B cell (primary cell): ENCODE results near the gene OGDH. TPM values are rescaled to one million over a fixed set of nuclear protein-coding genes. Genes with fewer than 3 reads are reported as not detected.

Experiments
- ATAC-seq: fragments of 200-7000 bp; cut with Tn5 transposase; one replicate; pipeline ENCODE4 v1.10.0; 2021; ENCODE audit warnings: low read depth, mild to moderate bottlenecking, moderate number of reproducible peaks, moderate library complexity
- CTCF ChIA-PET: fragments of 350-600 bp; sonication (Branson Sonifier 250); formaldehyde crosslinking; loops from one replicate; lab custom pipeline; 2021; ENCODE audit warnings: antibody characterized with exemption, inconsistent platforms; lab: Charles Lee
- POLR2A ChIA-PET: fragments of 350-600 bp; sonication (Branson Sonifier 250); formaldehyde crosslinking; loops from one replicate; lab custom pipeline; 2021; ENCODE audit warnings: antibody characterized with exemption; lab: Charles Lee
- DNase-seq: peaks from one replicate; pipeline ENCODE4 v3.0.0; 2013
- H2AFZ ChIP-seq: 2 replicates; pipeline ENCODE4 v1.6.1; 2012; ENCODE audit warnings: mild to moderate bottlenecking, low read depth, low read length; ENCODE audit not compliant: insufficient read depth, poor library complexity, severe bottlenecking
- H3K27ac ChIP-seq, 2 donors: 1 replicate in 1 of 2; 2 replicates in 1 of 2; pipeline ENCODE4 v1.5.1; 2012 to 2013; ENCODE audit warnings: low read length in 2 of 2, mild to moderate bottlenecking in 2 of 2, moderate library complexity in 1 of 2
- H3K27me3 ChIP-seq, 4 experiments: fragments of 200-600 bp in 1 of 4; sonication (generic) in 1 of 4; replicated peaks in 1 of 4; 1 replicate in 2 of 4; 2 replicates in 2 of 4; pipeline versions ENCODE4 v1.6.1 to v1.7.0; 2013 to 2016; ENCODE audit warnings: low read length in 3 of 4, mild to moderate bottlenecking in 2 of 4, mixed read lengths in 1 of 4, moderate library complexity in 1 of 4; ENCODE audit not compliant: insufficient read depth in 4 of 4, control insufficient read depth in 3 of 4; ENCODE audit errors: control extremely low read depth in 1 of 4
- H3K36me3 ChIP-seq, 2 experiments: replicated peaks in 1 of 2; 1 replicate in 1 of 2; 2 replicates in 1 of 2; pipeline versions ENCODE4 v1.6.1 to v1.7.1; 2013; ENCODE audit warnings: low read length in 1 of 2; ENCODE audit not compliant: insufficient read depth in 2 of 2, control insufficient read depth in 1 of 2; ENCODE audit errors: control extremely low read depth in 1 of 2, extremely low read depth in 1 of 2
- H3K4me1 ChIP-seq, 2 donors: fragments of 200-600 bp in 1 of 2; sonication (generic) in 1 of 2; 1 replicate in 1 of 2; 2 replicates in 1 of 2; pipeline versions ENCODE4 v1.5.1 to v1.6.1; 2013 to 2017; ENCODE audit warnings: low read length in 2 of 2; ENCODE audit not compliant: control insufficient read depth in 2 of 2, insufficient read depth in 2 of 2
- H3K4me2 ChIP-seq: replicated peaks from 2 replicates; pipeline ENCODE3; 2012; ENCODE audit warnings: mild to moderate bottlenecking, low read depth, low read length; ENCODE audit not compliant: poor library complexity, severe bottlenecking
- H3K4me3 ChIP-seq, 5 experiments: fragments of 200-600 bp in 1 of 5; sonication (generic) in 1 of 5; 1 replicate in 3 of 5; 2 replicates in 2 of 5; pipeline versions ENCODE4 v1.5.1 to v1.7.0; 2011 to 2016; ENCODE audit warnings: low read length in 4 of 5, mild to moderate bottlenecking in 4 of 5, low read depth in 2 of 5, control low read depth in 1 of 5, moderate library complexity in 1 of 5; ENCODE audit not compliant: insufficient read depth in 1 of 5; ENCODE audit errors: control extremely low read depth in 1 of 5, extremely low read depth in 1 of 5
- H3K79me2 ChIP-seq: fragments of 200-600 bp; sonication (generic); one replicate; pipeline ENCODE4 v1.6.0; 2016; ENCODE audit warnings: low read length; ENCODE audit not compliant: control insufficient read depth, insufficient read depth
- H3K9ac ChIP-seq: fragments of 200-600 bp; sonication (generic); 2 replicates; pipeline ENCODE4 v1.6.1; 2017; ENCODE audit warnings: mild to moderate bottlenecking, low read length, moderate library complexity
- H3K9me3 ChIP-seq, 3 donors: one replicate each; pipeline versions ENCODE4 v1.6.1 to v1.7.1; 2013; ENCODE audit warnings: low read length in 2 of 3; ENCODE audit not compliant: control insufficient read depth in 2 of 3, insufficient read depth in 1 of 3; ENCODE audit errors: control extremely low read depth in 1 of 3
- H4K20me1 ChIP-seq: 2 replicates; pipeline ENCODE4 v1.6.0; 2012; ENCODE audit warnings: mild to moderate bottlenecking, low read length; ENCODE audit not compliant: insufficient read depth, control insufficient read depth, poor library complexity, severe bottlenecking
- H3K27ac Mint-ChIP-seq: one replicate; pipeline ENCODE4 v1.8.0; 2021; ENCODE audit warnings: mixed read lengths
- H3K27me3 Mint-ChIP-seq: one replicate; pipeline ENCODE4 v1.8.0; 2021; ENCODE audit warnings: mixed read lengths
- H3K4me1 Mint-ChIP-seq: one replicate; pipeline ENCODE4 v1.8.0; 2021; ENCODE audit warnings: mixed read lengths
- H3K4me3 Mint-ChIP-seq: one replicate; pipeline ENCODE4 v1.8.0; 2021; ENCODE audit warnings: mixed read lengths
- H3K9me3 Mint-ChIP-seq: one replicate; pipeline ENCODE4 v1.8.0; 2022; ENCODE audit warnings: mixed read lengths; ENCODE audit not compliant: insufficient read depth
- EZH2 ChIP-seq: IDR thresholded peaks from 2 replicates; pipeline ENCODE4 v1.6.1; 2012; ENCODE audit warnings: borderline replicate concordance, low read depth, mild to moderate bottlenecking, moderate library complexity, low read length; ENCODE audit not compliant: insufficient read depth, poor library complexity, severe bottlenecking
- WGBS: methylation state at CpG from one replicate; pipeline ENCODE4 v1.1.5; 2013; ENCODE audit warnings: missing lambda C conversion rate; ENCODE audit not compliant: insufficient coverage; 5-methylcytosine and 5-hydroxymethylcytosine counted together
- intact Hi-C: fragments of 100-400 bp; cut with micrococcal nuclease; formaldehyde crosslinking; loops from one replicate; pipeline ENCODE4 v1.10.0; 2022
- polyA plus RNA-seq: library from polyadenylated mRNA; depleted of rRNA; stranded (reverse); fragments of >200 nt; gene quantifications from 2 replicates; pipeline ENCODE4 v1.2.3, GENCODE V29; 2012
- total RNA-seq, 2 donors: library from RNA; stranded (reverse); fragments of 120-200 nt in 1 of 2; gene quantifications; 1 replicate in 1 of 2; 2 replicates in 1 of 2; pipeline versions ENCODE4 v1.2.3 to v1.2.4, GENCODE V29; 2013 to 2022
- TF ChIP-seq, protein P1 (sequence below): fragments of 200-600 bp; IDR thresholded peaks from one replicate; pipeline ENCODE4 v1.8.0; 2022; ENCODE audit warnings: antibody characterized with exemption, mild to moderate bottlenecking

The OGDH gene
- total and polyA plus RNA-seq, 2 donors (not counting 1 experiment from before 2014, with no cell fraction given): 42.6 to 80.2 TPM

DNA sequence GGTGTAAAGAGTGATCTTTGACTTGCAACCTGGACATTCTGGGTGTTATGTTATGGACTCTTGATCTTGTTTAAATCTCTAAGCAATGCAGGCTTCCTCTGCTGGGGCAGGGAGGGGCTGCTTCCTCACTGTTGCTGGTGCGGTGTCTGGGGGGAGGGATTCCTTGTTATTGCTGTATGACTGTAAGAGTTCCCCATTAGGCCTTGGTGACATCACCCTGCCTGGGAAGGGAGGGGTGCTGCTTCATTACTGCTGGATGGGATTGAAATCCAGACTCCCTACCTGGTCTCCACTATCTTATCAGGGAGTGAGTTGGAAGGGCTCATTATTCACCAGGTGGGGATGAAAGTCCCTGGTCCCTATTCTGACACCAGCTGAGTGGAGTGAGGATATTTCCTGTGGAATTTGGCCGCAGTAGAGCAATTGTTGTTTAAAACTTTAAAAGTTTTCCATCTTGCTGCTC is 8.8 kb downstream of the OGDH start:
- H3K27me3 Mint-ChIP-seq: no peaks in the 10 kb centered on the region
- ChIA-PET CTCF (no interaction called here), POLR2A (no interaction called here)
- Histone ChIP-seq H3K79me2 (peaks cover 95% of the 10 kb centered on the region), H3K27ac (peak overlapping the region; percentile 45 to 74), H3K4me2 (peak overlapping the region; percentile 51), H3K4me1 (peaks cover 26 to 31% of the 10 kb centered on the region in 2 donors), H3K9me3 (no peaks in the 10 kb centered on the region), H3K36me3 (no peaks in the 10 kb centered on the region), H4K20me1 (peaks cover 40% of the 10 kb centered on the region), H3K9ac (peak overlapping the region; percentile 43), H2AFZ (no peak overlapping the region), H3K27me3 (no peaks in the 10 kb centered on the region), H3K4me3 (no peak overlapping the region)
- peak overlapping the region; percentile 76 for H3K4me3 Mint-ChIP-seq
- no peaks in the 10 kb centered on the region for H3K9me3 Mint-ChIP-seq
- ATAC-seq (peak; percentile 66), DNase-seq (peak; percentile 58)
- WGBS: 56% methylated on average over 2 of the region's 2 CpGs
- peak overlapping the region; percentile 83 for H3K27ac Mint-ChIP-seq
- TF ChIP-seq EZH2: no peak
- H3K4me1 Mint-ChIP-seq: peaks cover 52% of the 10 kb centered on the region
- intact Hi-C loops: no loop called here

DNA sequence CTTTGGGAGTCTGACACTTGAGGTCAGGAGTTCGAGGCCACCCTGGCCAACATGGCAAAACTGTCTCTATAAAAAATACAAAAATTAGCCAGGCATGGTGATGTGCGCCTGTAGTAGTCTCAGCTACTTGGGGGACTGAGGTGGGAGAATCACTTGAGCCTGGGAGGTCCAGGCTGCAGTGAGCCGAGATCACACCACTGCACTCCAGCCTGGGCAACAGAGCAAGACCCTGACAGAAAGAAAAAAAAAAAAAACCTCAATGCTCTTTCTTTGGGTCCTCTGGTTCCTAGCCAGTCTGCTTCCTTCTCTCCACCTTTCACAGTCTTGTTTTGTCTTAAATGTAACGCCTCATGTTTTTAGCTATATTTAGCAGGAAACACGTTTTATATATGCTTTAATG is 9.4 kb downstream of the OGDH start:
- Histone ChIP-seq H3K9me3 (no peaks in the 10 kb centered on the region), H3K9ac (peak overlapping the region; percentile 43), H3K27me3 (no peaks in the 10 kb centered on the region), H4K20me1 (peaks cover 47% of the 10 kb centered on the region), H3K79me2 (peaks cover 95% of the 10 kb centered on the region), H2AFZ (no peak overlapping the region), H3K27ac (peak overlapping the region in 1 of 2 donors; percentile 74), H3K4me2 (peak overlapping the region; percentile 51), H3K4me3 (no peak overlapping the region), H3K4me1 (peaks cover 26 to 31% of the 10 kb centered on the region in 2 donors), H3K36me3 (no peaks in the 10 kb centered on the region)
- WGBS: no CpG with 5 or more reads among the region's 5 CpGs
- H3K27ac Mint-ChIP-seq: no peak overlapping the region
- no peaks in the 10 kb centered on the region for H3K27me3 Mint-ChIP-seq
- H3K9me3 Mint-ChIP-seq: no peaks in the 10 kb centered on the region
- H3K4me3 Mint-ChIP-seq: peak overlapping the region; percentile 76
- no peak for DNase-seq
- TF ChIP-seq EZH2: no peak
- TF ChIP-seq, protein P1, sequence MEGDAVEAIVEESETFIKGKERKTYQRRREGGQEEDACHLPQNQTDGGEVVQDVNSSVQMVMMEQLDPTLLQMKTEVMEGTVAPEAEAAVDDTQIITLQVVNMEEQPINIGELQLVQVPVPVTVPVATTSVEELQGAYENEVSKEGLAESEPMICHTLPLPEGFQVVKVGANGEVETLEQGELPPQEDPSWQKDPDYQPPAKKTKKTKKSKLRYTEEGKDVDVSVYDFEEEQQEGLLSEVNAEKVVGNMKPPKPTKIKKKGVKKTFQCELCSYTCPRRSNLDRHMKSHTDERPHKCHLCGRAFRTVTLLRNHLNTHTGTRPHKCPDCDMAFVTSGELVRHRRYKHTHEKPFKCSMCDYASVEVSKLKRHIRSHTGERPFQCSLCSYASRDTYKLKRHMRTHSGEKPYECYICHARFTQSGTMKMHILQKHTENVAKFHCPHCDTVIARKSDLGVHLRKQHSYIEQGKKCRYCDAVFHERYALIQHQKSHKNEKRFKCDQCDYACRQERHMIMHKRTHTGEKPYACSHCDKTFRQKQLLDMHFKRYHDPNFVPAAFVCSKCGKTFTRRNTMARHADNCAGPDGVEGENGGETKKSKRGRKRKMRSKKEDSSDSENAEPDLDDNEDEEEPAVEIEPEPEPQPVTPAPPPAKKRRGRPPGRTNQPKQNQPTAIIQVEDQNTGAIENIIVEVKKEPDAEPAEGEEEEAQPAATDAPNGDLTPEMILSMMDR: no peak
- peaks cover 52% of the 10 kb centered on the region for H3K4me1 Mint-ChIP-seq
- POLR2A ChIA-PET: no interaction called here
- CTCF ChIA-PET: no interaction called here
- ATAC-seq: no peak
- intact Hi-C loops: no loop called here
